SK-N-SH treated with all-trans-retinoic acid at 6 μM for 48 hours (cell line): ENCODE results near the gene DCBLD2.

Experiments
- CREB5 ChIP-seq: fragments of 250-450 bp; sonication (Bioruptor Pico); IDR thresholded peaks from 2 replicates; pipeline ENCODE4 v1.5.1; 2020; ENCODE audit warnings: low read depth, mild to moderate bottlenecking, moderate library complexity
- CSDC2 ChIP-seq: fragments of 250-450 bp; sonication (Bioruptor Pico); IDR thresholded peaks from 2 replicates; pipeline ENCODE4 v1.5.0; 2020; ENCODE audit warnings: mild to moderate bottlenecking, moderate library complexity
- PATZ1 ChIP-seq: fragments of 250-450 bp; sonication (Bioruptor Pico); IDR thresholded peaks from 2 replicates; pipeline ENCODE4 v1.8.0; 2020; ENCODE audit warnings: mild to moderate bottlenecking, moderate library complexity, borderline replicate concordance
- RARB ChIP-seq: fragments of 250-450 bp; sonication (Bioruptor Pico); IDR thresholded peaks from 2 replicates; pipeline ENCODE4 v1.8.0; 2021; ENCODE audit warnings: mild to moderate bottlenecking, moderate library complexity
- TCF4 ChIP-seq: fragments of 250-450 bp; sonication (Bioruptor Pico); IDR thresholded peaks from 2 replicates; pipeline ENCODE4 v1.8.0; 2021; ENCODE audit warnings: mild to moderate bottlenecking, moderate library complexity, borderline replicate concordance
- ZC3H10 ChIP-seq: fragments of 250-450 bp; sonication (Bioruptor Pico); IDR thresholded peaks from 2 replicates; pipeline ENCODE4 v1.5.1; 2021; ENCODE audit warnings: mild to moderate bottlenecking, moderate library complexity

DNA sequence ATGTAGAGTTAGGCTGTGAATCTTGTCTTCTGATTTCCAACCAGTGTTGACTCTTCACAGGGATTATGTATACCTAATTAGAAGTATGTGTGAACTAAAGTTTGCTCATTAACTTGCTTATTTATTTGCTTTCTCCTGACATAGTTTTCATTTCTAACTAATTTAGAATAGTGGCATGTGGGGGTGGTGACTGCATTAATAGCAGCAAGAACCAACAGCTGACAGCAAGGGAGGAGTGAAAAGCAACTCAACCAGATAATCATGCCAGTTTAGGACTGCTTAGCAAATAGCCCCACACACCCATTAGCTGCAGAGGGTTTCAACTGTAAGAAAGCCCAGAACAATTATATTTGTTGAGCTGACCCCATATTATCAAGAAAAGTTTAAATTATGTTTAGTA lies 134.6 kb downstream of the DCBLD2 start:
- TF ChIP-seq TCF4 (CRISPR knock-in tag) (no peak), PATZ1 (CRISPR knock-in tag) (no peak), CREB5 (no peak), CSDC2 (CRISPR knock-in tag) (no peak), ZC3H10 (CRISPR knock-in tag) (no peak), RARB (CRISPR knock-in tag) (no peak)
